Colonic mucosa (tissue), 4 donors: ENCODE data around the gene GNAQ. TPM values are rescaled to one million over a fixed set of nuclear protein-coding genes. Genes with fewer than 3 reads are reported as not detected.

ENCODE experiments used
- DNase-seq: peaks from one replicate; pipeline ENCODE4 v3.0.0-alpha.2; 2020
- H3K27ac ChIP-seq: fragments of 200-600 bp; one replicate; pipeline ENCODE4 v1.8.0; 2021
- H3K27me3 ChIP-seq: fragments of 200-600 bp; one replicate; pipeline ENCODE4 v1.8.0; 2021
- H3K36me3 ChIP-seq: fragments of 200-600 bp; one replicate; pipeline ENCODE4 v1.8.0; 2021
- H3K4me1 ChIP-seq: fragments of 200-600 bp; one replicate; pipeline ENCODE4 v1.8.0; 2021; ENCODE audit warnings: mild to moderate bottlenecking
- H3K4me3 ChIP-seq: fragments of 200-600 bp; one replicate; pipeline ENCODE4 v1.8.0; 2021
- H3K9ac ChIP-seq, 2 donors: one replicate each; pipeline ENCODE4 v1.7.0; 2013; ENCODE audit warnings: control low read depth in 2 of 2, low read depth in 2 of 2, low read length in 2 of 2
- H3K9me3 ChIP-seq: fragments of 200-600 bp; one replicate; pipeline ENCODE4 v1.8.0; 2021
- intact Hi-C: fragments of 100-400 bp; cut with DNase I; formaldehyde crosslinking; loops from one replicate; pipeline ENCODE4 v1.14.1; 2022
- total RNA-seq, 2 donors: library from RNA; stranded (reverse); fragmentation: NEBNext Ultra II Directional in 1 of 2; extraction: Animal tissue kit (Norgen Biotek cat#: 25700) in 1 of 2; gene quantifications; one replicate each; pipeline ENCODE4 v1.2.1, GENCODE V29; 2021
- TF ChIP-seq, protein P1 (sequence below): fragments of 200-600 bp; IDR thresholded peaks from one replicate; pipeline ENCODE4 v1.8.0; 2022; ENCODE audit warnings: antibody characterized with exemption, mild to moderate bottlenecking
- donor health status: healthy.
- donor health status: DM: no; HTN: no; CAD: no.
- donor health status: DM: no; HTN: no; CAD: no.

The GNAQ gene
- total RNA-seq, 2 donors from 2014 or later = 75.6 to 105 TPM

DNA sequence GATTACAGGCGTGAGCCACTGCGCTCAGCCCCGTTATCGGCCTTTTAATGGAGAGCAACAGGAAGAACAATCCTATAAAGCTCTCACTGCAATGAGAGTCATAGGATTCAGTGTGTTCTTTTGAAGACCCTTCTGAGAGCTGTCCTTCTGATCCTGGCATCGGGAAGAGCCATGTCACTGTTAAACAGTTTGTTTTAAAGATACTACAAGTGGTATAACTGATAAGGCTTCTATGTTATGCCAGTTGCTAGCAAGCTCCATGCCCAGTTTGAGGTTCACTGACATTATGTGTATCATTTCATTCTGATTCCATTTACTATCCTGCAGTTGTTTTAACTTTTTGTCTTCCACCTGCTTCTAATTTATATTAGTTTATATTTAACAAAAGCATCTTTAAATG, 55.8 kb downstream of the GNAQ start:
- Histone ChIP-seq H3K36me3 (no peaks in the 10 kb centered on the region), H3K27me3 (no peaks in the 10 kb centered on the region), H3K9me3 (no peaks in the 10 kb centered on the region), H3K9ac (no peak overlapping the region), H3K4me1 (peaks cover 4% of the 10 kb centered on the region), H3K27ac (no peak overlapping the region), H3K4me3 (no peak overlapping the region)
- TF ChIP-seq, protein P1, sequence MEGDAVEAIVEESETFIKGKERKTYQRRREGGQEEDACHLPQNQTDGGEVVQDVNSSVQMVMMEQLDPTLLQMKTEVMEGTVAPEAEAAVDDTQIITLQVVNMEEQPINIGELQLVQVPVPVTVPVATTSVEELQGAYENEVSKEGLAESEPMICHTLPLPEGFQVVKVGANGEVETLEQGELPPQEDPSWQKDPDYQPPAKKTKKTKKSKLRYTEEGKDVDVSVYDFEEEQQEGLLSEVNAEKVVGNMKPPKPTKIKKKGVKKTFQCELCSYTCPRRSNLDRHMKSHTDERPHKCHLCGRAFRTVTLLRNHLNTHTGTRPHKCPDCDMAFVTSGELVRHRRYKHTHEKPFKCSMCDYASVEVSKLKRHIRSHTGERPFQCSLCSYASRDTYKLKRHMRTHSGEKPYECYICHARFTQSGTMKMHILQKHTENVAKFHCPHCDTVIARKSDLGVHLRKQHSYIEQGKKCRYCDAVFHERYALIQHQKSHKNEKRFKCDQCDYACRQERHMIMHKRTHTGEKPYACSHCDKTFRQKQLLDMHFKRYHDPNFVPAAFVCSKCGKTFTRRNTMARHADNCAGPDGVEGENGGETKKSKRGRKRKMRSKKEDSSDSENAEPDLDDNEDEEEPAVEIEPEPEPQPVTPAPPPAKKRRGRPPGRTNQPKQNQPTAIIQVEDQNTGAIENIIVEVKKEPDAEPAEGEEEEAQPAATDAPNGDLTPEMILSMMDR = no peak
- DNase-seq = no peak
- intact Hi-C loops = loop anchor here (5.0 kb wide), 1 partner anchor 56 kb away; the partner anchor contains the start of gene GNAQ

DNA sequence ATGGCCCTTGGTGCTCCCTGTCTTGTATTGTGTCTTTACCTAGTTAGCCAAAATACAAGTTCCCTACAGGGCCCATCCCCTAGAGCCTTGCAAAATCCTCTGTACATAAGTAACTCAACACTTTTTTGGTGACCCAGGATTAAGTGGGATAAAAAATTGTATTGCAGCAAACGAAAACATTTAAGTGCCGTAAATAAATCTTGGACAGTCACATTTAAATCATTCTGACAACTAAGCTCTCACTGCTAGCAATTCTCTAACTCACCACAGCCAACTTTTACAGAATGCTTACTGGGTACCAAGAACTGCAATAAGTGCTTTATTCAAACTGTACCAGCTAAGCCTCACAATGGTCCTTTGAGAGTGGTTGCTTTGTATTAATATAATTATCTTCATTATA, 56.6 kb downstream of the GNAQ start:
- Histone ChIP-seq H3K27ac (no peak overlapping the region), H3K4me3 (no peak overlapping the region), H3K9me3 (no peaks in the 10 kb centered on the region), H3K36me3 (no peaks in the 10 kb centered on the region), H3K9ac (no peak overlapping the region), H3K27me3 (no peaks in the 10 kb centered on the region), H3K4me1 (peaks cover 4% of the 10 kb centered on the region)
- DNase-seq = no peak
- TF ChIP-seq, protein P1 = no peak
- intact Hi-C loops = loop anchor here (5.0 kb wide), 1 partner anchor 57 kb away; the partner anchor contains the start of gene GNAQ

DNA sequence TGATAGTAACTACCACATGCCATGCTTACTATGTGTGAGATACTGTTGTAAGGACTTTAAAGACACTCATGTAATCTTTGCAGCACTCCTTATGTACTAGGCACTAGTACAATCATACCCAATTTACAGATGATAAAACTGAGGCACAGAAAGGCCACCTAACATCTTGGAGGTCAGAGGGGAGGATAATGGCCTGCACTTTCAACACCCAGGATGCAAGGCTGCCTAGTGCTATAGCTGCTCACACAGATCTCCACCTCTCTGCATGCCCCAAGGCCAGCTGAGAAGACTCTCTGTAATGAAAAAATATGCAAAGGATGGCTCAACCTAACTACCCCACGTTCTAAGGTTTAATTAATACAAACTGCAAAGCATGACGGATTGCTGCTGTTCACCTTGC, 57.2 kb downstream of the GNAQ start:
- DNase-seq = no peak
- Histone ChIP-seq H3K9me3 (no peaks in the 10 kb centered on the region), H3K4me1 (peaks cover 4% of the 10 kb centered on the region), H3K27ac (no peak overlapping the region), H3K4me3 (no peak overlapping the region), H3K36me3 (no peaks in the 10 kb centered on the region), H3K27me3 (no peaks in the 10 kb centered on the region), H3K9ac (no peak overlapping the region)
- TF ChIP-seq, protein P1 = no peak
- intact Hi-C loops = no loop called here

DNA sequence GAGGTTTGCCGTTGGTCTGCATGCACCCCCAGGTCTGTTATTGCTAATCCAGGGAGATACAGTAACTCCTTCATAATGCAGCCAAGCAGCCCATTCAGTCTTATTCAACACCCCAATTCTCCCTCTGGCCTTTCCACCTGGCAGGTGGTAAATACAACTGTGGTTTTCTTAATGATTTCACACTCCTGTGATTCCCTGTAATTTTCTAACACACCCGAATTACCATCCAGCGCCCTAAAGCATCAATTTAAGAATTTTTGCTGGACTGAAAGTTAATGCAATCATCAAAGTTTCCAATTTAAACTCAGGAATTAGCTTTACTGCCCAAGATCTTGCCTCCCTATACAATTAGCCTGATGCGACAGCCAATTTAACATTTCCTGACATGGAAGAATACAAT, 62.5 kb downstream of the GNAQ start:
- DNase-seq = no peak
- Histone ChIP-seq H3K9ac (no peak overlapping the region), H3K9me3 (no peaks in the 10 kb centered on the region), H3K27me3 (no peaks in the 10 kb centered on the region), H3K27ac (no peak overlapping the region), H3K4me1 (no peaks in the 10 kb centered on the region), H3K36me3 (no peaks in the 10 kb centered on the region), H3K4me3 (no peak overlapping the region)
- intact Hi-C loops = no loop called here
- TF ChIP-seq, protein P1 = no peak

DNA sequence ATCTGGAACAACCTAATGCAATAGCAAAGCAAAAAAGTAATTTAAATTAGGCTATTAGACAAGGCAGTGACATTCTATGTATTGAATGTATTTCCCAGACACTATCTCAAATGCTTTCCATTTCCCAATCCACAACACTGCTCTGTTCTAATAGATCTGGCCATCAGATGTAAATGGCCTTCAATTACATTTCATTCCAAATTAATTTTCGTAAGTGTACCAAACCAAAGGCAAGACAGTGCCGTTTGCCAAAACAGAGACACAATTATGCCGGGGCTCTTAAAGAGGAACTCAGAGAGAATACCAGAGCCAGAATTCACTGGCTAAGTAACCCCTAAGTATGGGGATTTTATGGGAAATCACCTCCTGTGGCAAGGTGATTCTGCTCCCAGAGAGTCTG, 63.1 kb downstream of the GNAQ start:
- Histone ChIP-seq H3K4me1 (no peaks in the 10 kb centered on the region), H3K9me3 (no peaks in the 10 kb centered on the region), H3K4me3 (no peak overlapping the region), H3K27ac (no peak overlapping the region), H3K27me3 (no peaks in the 10 kb centered on the region), H3K36me3 (no peaks in the 10 kb centered on the region), H3K9ac (no peak overlapping the region)
- intact Hi-C loops = no loop called here
- no peak for DNase-seq
- TF ChIP-seq, protein P1 = no peak
